ENCODE data around the gene GPR152.
"Not testable (repeated sequence)": the region's sequence is repeated elsewhere in the genome, so short reads cannot be mapped to it uniquely, and the experiment has no call there.

Gene GPR152

DNA sequence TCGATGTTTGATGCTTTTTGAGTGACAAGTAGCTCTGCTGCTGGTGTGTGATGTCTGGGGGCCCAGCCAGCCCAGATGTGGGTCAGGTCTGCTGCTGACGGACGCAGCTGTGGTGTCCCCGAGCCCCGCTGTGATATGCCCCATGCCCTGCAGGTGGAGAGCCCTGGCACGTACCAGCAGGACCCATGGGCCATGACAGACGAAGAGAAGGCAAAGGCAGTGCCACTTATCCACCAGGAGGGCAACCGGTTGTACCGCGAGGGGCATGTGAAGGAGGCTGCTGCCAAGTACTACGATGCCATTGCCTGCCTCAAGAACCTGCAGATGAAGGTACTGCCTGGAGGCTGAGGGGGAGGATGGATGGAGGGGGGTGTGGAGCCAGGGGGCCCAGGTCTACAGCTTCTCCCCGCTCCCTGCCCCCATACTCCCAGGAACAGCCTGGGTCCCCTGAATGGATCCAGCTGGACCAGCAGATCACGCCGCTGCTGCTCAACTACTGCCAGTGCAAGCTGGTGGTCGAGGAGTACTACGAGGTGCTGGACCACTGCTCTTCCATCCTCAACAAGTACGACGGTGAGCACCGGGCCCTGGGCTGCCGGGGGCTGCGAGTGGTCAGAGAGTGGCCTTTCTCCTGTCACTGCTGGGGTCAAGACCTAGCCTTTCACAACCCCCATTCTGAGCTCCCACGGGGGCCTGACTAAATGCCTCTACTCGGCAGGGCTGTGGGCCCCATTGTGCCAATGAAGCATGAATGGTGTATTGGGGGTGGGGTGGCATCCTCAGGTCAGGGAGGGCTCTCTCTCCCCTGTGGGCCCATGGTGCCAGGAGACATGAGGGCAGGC lies 37.6 kb upstream of the GPR152 start:
- DNase-seq (ENCODE audit: low read depth in 1 of 2, low spot score in 1 of 2) = no peak

DNA sequence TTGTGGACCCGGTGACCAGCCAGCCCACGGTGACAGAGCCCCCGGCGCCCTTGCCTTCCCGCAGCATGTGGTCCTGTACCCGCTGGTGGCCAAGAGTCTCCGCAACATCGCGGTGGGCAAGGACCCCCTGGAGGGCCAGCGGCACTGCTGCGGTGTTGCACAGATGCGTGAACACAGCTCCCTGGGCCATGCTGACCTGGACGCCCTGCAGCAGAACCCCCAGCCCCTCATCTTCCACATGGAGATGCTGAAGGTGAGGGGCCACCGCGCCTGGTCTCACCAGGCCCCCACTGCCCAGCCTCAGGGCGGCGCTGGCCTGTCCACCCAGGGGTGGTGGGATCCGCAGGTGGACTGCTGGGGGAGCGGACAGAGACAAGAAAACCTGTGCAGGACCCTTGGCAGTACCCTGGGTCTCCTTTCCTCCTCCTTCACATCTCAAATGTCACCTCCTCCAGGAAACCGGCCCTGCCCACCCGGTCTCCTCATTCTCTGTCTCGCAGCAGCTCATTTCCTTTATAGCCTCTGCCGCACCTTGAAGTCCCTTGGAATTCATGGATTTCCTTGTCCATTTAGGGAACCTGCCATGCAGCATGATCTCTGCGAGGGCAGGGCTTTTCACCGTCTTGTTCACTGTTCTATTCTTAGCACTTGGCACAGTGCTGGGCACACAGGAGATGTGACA lies 36.8 kb upstream of the GPR152 start:
- no peak for DNase-seq (ENCODE audit: low read depth in 1 of 2, low spot score in 1 of 2)

DNA sequence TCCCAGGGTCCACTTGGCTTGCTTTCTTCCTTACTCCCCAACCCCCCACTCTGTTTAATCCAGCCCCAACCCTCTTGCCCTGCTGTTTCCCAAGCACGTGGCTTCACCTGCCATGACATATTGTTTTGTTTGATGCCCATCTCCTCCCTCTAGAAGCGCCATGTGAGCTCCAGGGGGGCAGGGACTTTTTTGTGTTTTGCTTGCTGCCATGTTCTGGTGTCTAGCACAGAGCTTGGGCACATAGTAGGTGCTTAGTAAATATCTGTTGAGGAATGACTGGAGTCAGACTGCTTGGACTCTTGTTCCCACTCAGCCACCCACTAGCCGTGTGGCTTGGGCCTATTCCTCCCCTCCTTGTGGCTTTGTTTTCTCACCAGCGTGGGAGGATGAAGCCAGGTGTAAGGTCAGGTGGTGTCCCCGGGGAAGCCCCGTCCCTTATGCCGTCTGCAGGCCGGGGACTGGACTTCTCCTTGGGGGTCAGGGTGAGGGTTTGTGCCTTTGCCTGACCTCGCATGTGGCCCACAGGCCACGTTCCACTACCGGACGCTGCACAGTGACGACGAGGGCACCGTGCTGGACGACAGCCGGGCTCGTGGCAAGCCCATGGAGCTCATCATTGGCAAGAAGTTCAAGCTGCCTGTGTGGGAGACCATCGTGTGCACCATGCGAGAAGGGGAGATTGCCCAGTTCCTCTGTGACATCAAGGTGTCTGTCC lies 34.1 kb upstream of the GPR152 start:
- DNase-seq (ENCODE audit: low read depth in 1 of 2, low spot score in 1 of 2) = no peak

DNA sequence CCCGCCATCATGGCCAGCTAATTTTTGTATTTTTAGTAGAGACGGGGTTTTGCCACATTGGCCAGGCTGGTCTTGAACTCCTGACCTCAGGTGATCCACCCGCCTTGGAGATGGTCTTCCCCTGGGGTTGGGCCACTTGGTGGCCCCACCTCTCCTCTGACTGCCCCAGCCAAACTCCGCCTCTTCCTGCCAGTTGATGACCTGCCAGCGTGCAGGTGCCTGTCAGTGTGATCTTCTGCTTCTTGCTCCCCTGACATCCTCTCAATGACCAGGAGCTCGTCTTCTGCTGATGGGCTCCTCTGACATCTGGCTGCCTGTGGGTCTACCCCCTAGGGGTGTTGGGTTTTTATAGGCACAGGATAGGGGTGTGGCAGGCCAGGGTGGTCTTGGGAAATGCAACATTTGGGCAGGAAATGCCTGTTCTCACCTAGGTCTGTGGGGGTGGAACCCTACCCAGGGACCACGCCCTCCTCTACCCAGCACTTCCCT lies 33.4 kb upstream of the GPR152 start:
- DNase-seq (ENCODE audit: low read depth in 1 of 2, low spot score in 1 of 2) = not testable (repeated sequence)

DNA sequence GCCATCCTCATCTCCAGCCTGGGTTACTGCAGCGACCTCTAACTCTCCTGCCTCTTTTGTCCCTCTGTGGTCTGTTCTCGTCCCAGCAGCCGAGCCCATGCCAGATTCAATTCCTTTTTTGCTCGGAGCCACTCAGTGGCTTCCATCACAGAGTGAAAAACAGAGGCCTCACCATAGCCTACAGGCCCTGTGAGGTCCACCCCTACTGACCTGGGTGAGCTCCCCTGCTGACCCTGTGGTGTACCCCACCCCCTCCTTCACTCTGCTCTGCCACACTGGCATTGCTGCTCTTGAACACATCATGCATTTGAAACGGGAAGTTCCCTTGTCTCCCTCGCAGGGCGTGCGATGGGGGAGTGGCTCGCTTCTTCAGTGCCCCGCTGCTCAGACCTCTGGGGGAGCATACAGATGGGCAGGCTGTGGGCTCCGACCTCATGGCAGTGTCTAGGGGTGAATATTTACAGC lies 32.4 kb upstream of the GPR152 start:
- peak in 1 of 2 donors; percentile 70 for DNase-seq (ENCODE audit: low read depth in 1 of 2, low spot score in 1 of 2)

DNA sequence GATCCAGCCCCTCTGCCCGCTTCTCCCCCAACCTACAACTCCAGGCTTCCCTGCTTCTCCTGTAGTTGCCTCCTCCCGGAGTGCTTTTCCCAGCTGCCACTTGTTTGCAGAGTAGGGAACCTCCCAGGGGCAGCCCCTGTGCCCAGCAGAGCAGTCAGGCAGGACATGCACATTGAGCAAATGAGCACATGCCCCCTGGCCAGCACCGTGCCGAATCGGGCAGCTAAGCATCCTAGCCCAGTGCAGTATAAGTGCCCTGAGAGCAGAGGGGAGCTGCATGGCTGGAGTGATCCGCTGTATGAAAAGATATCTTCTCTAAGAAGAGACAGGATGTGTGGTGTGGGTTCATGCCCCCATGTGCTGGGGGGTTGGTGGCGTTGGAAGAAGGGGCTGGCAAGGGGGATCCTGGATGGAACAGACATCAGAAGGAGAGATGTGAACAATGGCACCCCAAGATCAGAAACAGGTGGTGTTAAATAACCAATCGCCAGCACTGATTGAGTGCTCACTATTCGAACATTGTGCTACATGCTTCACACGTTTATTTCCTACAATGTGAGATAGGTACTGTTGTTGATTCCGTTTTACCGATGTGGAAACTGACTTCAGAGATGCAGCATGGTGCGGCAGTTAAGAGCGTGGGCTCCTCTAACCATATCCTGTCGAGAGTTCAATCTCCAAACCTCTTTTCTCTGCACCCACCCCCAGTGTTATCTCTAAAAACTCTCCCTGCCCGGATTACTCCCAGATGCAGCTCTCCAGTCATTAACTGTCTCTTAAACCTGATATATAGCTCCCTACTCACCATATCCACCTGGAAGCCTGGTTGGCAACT lies 31.5 kb upstream of the GPR152 start:
- DNase-seq (ENCODE audit: low read depth in 1 of 2, low spot score in 1 of 2) = no peak

DNA sequence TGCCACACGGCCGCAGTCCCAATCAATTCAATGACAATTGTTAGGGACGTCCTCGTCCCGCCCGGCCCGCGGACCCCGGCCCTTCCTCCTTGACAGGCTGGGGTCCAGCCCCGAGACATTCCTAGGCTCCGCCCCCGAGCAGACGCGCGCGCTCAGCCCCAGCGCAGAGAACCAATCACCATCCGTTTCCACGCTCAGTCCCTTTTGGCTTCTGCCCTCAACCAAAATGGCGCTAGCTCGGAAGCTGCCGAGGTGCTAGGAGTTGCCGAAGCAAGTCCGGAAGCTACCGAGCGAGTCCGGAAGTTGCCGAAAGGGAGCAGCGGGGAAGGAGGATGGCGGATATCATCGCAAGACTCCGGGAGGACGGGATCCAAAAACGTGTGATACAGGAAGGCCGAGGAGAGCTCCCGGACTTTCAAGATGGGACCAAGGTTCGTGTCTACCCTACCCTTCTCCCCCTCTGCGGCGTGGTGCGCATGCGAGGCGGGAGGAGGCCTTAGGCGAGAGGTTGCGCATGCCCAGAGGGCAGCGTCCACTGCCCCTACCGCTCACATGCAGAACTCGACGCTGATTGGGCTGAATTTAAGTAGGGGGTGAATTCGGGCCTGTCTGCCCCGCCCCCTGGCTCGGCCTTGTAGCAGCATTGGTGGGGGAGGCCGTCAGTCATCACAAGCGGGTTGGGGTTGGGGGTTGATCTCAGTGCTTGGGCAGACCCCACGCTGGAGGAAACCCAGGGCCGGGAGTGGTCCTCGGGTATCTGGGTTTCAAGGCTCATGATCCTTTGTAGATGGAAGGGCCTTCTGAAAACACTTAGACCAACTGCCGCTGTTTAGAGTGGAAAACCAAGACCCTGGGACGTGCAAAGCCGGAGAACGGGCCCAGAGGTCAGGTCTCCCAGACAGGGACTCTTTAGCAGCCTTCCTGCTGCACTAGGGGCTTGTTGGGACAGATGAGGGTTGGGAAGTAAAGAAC lies 30.6 kb upstream of the GPR152 start, which contains the start of gene AIP:
Gene AIP (plus strand): TSS at position 200 of the 972 bp plus-strand sequence. CDS start 133 bp downstream, at position 333.
- peak; percentile 91 to 98 for DNase-seq (ENCODE audit: low read depth in 1 of 2, low spot score in 1 of 2)

DNA sequence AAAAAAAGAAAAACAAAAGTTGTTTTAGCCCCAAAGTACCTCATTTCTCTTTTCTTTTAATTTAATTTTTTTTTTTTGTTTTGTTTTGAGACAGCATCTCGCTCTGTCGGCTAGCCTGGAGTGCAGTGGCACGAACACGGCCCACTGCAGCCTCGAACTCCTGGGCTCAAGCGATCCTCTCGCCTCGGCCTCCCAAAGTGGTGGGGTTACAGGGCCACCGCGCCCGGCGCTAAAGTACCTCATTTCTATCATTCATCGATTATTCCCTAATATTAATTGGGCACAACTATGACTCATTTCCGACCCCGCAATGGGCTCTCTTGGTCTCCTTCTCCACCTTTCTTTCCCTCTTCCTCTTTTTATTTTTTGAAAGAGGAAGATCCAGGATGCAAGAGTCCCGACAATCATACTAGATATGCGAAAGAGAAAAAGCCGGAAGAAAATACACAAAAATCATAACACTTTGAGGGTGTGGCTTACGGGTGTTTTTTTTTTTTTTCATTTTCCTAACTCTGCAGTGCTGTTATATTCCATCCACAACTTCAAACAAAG lies 29.8 kb upstream of the GPR152 start:
- no peak for DNase-seq (ENCODE audit: low read depth in 1 of 2, low spot score in 1 of 2)

DNA sequence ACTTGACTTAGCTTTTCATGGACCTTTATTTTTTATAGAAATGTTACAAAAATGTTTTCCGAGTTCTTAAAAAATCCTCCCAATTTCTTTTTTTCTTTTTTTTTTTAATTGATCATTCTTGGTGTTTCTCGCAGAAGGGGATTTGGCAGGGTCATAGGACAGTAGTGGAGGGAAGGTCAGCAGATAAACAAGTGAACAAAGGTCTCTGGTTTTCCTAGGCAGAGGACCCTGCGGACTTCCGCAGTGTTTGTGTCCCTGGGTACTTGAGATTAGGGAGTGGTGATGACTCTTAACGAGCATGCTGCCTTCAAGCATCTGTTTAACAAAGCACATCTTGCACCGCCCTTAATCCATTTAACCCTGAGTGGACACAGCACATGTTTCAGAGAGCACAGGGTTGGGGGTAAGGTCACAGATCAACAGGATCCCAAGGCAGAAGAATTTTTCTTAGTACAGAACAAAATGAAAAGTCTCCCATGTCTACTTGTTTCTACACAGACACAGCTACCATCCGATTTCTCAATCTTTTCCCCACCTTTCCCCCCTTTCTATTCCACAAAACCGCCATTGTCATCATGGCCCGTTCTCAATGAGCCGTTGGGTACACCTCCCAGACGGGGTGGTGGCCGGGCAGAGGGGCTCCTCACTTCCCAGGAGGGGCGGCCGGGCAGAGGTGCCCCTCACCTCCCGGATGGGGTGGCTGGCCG lies 25.0 kb upstream of the GPR152 start:
- not testable (repeated sequence) for DNase-seq (ENCODE audit: low read depth in 1 of 2, low spot score in 1 of 2)

DNA sequence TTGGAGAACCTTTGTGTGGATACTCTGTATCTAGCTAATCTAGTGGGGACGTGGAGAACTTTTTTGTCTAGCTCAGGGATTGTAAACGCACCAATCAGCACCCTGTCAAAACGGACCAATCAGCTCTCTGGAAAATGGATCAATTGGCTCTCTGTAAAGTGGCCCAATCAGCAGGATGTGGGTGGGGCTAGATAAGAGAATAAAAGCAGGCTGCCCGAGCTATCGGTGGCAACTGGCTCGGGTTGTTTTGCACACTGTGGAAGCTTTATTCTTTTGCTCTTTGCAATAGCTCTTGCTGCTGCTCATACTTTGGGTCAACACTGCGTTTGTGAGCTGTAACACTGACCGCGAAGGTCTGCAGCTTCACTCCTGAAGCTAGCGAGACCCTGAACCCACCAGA lies 24.2 kb upstream of the GPR152 start:
- not testable (repeated sequence) for DNase-seq (ENCODE audit: low read depth in 1 of 2, low spot score in 1 of 2)

DNA sequence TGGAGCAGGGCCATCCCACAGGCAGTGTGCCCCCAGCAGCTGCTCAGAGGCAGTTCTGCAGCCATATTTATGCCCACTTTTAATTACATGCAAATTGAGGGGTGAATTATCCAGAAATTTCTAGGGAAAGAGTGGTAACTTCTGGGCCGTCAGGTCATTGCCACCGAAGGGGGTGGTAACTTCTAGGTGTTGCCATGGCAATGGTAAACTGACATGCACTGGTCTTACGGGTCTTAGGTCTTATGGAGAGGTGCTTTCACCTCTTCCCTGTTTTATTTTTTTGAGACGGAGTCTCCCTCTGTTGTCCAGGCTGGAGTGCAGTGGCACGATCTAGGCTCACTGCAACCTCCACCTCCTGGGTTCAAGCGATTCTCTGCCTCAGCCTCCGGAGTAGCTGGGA lies 20.4 kb upstream of the GPR152 start:
- no peak for DNase-seq (ENCODE audit: low read depth in 1 of 2, low spot score in 1 of 2)

DNA sequence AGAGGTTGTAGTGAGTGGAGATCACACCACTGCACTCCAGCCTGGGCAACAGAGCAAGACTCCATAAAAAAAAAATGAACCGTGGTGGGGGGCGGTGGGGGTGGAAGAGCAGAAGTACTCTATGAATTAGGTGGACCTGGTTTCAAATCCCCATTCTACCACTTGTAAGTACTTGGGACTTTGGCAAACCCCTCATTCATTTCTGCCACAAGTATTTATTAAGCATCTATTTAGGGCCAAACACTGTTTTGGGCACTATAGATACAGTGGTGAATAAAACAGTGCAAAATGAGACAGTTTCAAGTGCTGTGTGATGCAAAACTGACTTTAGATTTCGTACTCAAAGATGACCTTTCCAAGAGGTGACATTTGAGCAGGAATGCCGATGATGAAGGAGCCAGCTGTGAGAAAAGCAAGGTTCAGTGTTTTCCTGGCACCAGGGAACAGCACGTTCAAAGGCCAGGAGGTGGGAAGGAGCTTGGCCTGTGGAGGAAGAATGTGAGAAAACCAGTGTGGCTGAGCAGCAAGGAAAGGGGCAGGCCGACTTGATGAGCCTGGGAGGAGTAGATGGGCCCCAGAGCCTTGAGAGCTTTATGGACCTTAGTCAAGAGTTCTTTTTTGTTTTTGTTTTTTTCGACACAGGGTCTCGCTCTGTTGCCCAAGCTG lies 17.9 kb upstream of the GPR152 start:
- DNase-seq (ENCODE audit: low read depth in 1 of 2, low spot score in 1 of 2) = no peak

DNA sequence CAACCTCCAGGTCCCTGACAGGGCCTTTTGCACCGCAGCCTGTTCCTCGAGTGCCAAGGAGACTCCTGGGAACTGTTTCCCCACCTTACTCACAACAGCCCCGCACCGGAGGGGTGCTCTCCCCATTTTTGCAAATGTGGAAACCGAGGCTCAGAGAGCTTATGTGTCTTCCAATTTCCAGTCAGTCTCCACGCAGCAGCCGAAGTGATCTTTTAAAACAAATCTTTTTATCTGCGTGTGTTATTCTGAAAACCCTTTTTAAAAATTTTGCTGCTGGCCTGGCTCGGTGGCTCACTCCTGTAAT lies 16.9 kb upstream of the GPR152 start:
- no peak for DNase-seq (ENCODE audit: low read depth in 1 of 2, low spot score in 1 of 2)

DNA sequence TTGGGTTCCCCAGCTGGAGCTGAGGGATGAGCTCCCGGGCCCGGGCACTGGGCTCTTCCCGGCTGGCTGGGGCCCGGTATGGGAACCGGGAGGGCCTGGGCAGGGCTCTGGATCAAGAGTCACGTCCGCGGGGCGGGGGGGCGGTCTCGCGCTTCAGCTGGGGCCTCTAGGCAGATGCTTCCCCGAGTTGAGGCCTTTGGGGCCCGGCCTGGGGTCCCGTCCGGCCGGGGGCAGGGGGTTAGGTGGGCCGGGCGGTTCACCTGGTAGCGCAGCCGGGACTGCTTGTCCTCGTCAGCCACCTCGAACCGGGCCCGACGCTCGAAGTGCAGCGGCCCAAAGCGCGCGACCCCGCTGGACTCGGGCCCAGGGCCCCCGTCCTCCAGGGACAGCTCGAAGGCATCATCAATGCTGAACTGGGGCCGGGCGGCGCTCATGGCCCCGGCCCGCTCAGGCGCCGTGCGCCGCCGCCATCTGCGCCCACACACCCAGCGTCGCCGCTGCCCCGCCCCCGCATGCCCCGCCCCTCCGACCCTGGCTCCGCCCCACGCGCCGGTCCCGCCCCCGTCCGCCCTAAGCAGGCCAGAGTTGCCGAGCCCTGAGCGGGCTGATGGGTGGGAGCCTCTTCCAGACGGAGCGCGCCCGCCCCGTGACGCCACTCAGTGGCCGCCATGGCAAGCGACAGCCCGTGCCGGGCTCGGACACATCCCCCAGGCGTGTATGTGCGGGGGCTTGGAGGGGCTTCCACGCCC lies 16.4 kb upstream of the GPR152 start, which contains the start of gene TMEM134:
Gene TMEM134 (minus strand): TSS at position 493 of the 749 bp plus-strand sequence. CDS start 59 bp downstream, at position 434.
- DNase-seq (ENCODE audit: low read depth in 1 of 2, low spot score in 1 of 2) = peak; percentile 88

DNA sequence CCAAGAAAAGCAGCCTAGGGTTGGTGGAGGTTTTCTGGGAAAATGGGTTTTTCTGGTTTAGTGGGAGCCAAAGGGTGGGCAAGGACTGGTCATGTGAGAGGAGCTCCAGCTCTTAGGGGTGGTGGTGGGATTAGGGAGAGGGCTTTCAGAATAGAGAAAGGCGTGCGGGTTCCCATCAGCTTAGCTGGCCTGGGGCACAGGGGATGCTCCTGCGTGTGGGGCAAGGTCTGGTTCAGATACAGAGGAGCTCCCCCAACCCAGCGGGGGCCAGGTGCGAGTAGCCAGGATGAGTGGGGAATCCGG lies 15.9 kb upstream of the GPR152 start:
- no peak for DNase-seq (ENCODE audit: low read depth in 1 of 2, low spot score in 1 of 2)

DNA sequence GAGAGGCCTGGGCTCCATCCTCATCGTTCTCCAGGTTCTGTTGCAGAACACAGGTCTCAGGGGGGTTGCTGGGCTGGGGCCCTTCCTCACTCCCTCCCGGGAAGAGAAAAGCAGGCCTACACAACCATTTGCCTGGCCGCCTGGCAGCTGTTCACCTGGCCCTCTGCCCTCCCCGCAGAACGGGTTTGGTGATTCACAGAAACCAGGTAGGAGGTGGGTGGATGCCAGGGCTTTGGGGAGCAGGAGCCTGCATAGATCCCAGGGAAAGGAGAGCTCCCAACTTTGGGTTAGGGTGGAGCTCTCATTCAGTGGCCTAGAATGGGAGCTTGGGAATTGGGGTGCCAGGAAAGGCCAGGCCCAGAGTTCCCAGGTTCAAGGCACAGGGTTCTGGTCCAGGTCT lies 15.5 kb upstream of the GPR152 start:
- no peak for DNase-seq (ENCODE audit: low read depth in 1 of 2, low spot score in 1 of 2)

DNA sequence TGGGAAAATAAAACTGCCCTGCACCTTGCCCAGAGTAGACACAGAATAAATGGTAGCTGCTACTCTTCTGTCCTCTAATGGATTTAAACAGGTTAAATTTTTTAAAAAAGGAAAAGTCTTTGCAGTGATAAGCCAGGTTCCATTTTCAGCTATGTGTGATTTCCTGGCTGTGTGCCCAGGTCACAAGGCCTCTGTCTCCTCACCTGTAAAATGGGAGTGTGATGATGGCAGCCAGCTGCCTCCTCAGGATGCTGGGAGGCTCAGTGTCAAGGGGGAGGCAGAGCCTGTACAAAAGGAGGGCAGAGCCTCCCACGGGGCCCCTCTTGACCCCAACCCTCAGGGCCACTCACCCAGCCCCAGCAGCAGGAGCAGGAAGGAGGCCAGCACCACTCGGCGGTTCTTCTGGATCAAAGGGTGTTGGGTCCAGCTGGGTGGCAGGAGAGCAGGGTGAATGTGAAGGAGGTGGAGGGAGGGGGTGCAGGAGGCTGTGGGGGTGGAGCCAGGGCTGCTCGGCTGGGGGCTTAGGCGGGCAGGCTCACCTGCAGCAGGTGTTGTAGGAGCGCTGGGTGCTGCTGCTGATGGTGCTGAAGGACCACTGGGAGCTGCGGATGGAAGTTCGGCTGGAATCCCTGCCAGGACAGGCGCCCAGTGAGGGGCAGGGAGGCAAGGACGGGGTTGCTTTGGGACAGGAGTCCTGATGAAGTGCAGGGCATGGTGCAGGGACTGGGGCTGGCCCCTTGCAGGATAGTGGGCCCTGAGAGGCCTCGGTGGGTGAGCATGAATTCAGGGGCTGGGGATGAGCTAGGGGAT lies 14.6 kb upstream of the GPR152 start:
- no peak for DNase-seq (ENCODE audit: low read depth in 1 of 2, low spot score in 1 of 2)
